Cortex of kidney (tissue), 1 donor: ENCODE measurements around the gene CPD.

Source experiments
- DNase-seq: peaks from one replicate; lab custom pipeline; 2025; lab: John Stamatoyannopoulos, UW

Gene CPD

DNA sequence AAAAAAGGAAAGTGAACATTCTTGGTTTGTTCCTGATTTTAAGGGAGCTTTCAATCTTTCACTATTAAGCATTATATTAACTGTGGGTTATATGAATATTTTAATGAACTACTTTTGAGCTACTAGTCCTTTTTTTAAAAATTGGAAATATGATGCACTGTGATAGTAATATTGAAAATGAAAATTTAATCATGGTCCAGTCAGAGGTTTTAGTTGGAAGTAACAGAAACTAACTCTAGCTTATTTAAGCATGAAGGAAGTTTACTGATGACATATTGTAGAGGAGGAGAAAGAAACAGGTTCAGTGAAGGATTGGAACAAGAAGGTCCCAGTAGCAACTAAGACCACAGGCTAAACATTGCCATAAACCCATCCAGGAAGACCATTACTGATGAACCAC lies 24.0 kb upstream of the CPD start:
- DNase-seq = no peak

DNA sequence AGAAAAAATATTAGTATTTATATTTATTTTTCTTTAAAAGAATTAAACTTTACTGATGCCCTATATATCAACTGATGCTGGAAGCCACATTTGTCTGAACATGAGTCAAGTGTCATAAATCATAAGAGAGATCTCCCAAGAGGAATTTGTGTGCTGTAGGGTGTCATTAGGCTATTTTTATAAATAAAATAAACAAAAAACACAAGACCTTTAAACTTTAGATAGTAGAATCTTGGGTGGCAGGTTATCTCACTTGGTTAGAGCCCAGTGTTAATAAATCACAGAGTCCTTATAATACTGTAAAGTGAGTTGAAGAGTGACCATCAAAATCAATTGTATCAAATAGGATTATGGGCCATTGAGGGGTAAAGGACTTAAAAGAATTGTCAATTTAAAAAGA lies 21.3 kb upstream of the CPD start:
- DNase-seq = no peak

DNA sequence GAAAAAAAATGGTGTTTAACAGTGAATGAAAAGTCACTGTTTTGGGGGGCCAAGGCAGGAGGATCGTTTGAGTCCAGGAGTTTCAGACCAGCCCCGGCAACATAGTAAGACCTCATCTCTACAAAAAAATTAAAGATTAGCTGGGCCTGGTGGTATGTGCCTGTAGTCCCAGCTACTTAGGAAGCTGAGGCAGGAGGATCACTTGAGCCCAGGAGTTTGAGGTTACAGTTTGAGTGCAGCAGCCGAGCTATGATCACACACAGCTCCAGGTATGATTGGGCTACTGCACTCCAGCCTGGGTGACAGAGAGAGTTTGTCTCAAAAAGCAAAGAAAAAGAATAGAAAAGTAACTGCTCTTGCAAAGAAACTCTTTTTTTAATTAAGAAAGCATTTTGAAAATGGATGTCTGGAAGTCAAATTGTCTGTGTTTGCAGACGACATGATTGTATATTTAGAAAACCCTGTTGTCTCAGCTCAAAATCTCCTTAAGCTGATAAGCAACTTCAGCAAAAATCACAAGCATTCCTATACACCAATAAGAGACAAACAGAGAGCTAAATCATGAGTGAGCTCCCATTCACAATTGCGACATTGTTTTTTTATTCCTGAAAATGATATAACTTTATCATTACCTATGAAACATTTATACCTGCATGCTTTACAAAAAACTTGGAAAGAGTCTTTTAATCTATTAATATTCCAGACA lies 20.5 kb upstream of the CPD start:
- no peak for DNase-seq

GRCh38 chr17:30360086-30360808 lies 18.5 kb upstream of the CPD start:
- DNase-seq = no peak

GRCh38 chr17:30361766-30362279 lies 16.9 kb upstream of the CPD start:
- no peak for DNase-seq

- no peak for DNase-seq
Measured at GRCh38 chr17:30363715-30364202, 15.0 kb upstream of the CPD start.

DNA sequence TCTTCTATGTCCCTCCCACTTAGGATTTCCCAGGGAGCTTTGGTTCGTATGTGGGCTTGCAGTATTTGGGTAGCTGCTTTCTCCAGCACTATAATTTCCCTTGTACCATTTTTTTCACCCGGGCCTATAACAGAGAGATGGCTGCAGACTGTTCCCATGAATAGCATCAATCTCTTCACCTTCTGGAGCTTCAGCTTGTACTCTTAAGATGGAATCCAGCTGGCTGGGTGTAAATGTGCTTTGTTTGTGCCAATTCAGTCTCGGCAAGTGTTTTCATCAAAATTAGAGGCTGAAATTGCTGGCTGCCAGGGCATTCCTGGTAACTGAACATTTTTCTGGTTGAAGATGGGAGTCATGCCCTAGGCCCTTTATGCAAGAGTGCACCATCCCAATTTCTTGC lies 12.2 kb upstream of the CPD start:
- DNase-seq = no peak

- no peak for DNase-seq
Measured at GRCh38 chr17:30368912-30369720, 9.6 kb upstream of the CPD start.

DNA sequence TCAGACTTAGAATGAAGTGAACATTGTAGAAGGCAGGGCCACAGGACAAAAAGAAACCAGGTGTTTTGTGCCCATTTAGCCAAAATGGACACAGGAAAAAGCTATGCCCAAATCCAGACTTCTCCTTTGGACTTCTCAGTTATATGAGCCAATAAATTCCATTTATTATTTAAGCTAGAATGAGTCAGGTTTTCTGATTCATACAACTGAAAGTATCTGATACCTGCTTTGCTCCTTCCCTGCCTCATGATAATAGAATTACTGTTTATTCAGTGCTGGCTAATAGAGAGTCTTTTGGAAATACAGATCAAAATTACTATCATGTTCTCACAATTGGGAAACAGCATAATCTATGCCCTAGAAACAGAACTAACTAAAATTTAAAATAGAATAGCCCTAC lies 8.7 kb upstream of the CPD start:
- no peak for DNase-seq

- DNase-seq = no peak
Measured at GRCh38 chr17:30372755-30373154, 6.0 kb upstream of the CPD start.

- no peak for DNase-seq
Measured at GRCh38 chr17:30375661-30376060, 3.1 kb upstream of the CPD start.

DNA sequence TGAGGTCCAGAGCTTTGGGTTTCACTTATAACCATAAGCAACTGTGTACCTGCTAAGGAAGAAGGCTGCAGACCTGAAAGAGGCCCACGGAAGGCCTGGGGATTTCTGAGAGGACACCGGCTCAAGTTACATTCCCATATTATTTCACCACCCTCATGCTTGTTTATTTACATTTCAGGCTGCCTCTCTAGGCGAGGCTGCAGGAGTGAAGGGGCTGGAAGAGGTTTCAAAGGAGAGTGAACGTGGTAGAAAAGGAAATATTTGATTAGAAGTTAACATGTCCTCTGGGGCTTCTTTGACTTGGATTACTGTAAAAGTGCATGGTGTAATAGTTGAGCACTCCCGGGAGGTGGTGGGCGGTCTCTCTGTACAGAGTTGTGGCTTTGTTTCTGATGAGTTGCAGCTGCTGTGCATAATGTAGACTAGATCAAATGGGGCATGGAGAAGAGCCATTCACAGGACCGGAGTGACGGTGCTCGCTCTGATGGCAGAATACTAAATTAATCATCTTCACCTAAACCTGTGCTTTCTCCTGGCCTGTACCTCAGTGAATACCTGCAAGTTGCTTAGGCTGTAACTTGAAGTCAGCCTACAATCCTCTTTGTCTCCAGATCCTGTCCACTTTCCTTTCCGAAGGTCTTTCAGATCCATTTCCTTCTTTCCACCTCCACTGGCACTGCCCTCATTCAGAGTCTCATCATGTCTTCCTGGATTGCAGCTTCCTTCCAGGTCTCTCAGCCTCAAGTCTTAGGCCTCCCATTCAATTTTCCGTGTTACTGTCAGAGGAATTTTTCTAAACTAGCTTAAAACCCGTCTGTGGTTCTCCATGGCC lies 1.9 kb upstream of the CPD start:
- DNase-seq = no peak

DNA sequence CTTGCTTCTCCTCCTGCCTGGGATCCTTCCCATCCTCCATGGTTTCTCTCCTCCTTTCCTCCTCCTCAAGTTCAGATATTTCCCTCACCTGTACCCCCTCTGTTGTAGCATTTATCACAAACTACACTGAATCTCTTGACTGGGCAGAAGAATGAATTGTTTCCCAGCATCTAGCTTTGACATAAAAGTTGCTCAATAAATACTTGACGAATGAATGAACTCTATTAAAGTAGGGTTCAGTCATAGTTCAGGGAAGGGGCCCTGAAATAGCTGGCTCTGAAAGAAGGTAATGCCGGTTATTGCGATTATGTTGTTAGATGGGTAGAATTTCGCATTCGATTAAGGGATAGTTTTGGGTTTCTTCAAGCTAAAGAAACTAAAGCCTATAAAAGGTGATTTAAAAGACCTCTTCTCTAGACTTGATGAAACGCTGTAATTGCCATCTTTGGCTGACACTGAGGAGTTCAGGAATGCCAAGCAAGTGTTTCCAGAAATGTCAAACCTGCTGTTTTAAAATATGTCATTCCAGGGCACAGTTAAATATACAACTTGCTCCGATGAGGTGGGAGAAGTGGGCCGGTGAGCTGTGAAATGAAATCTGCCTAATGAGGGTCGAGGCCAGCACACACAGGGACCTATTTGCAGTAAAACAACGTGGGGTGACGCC lies 1.0 kb upstream of the CPD start:
- no peak for DNase-seq

- no peak for DNase-seq
Measured at GRCh38 chr17:30378241-30378824, 394 bp upstream of the CPD start.

GRCh38 chr17:30379303-30379902 lies 676 bp downstream of the CPD start:
- DNase-seq = no peak

- no peak for DNase-seq
Measured at GRCh38 chr17:30379903-30380381, 1.2 kb downstream of the CPD start.

DNA sequence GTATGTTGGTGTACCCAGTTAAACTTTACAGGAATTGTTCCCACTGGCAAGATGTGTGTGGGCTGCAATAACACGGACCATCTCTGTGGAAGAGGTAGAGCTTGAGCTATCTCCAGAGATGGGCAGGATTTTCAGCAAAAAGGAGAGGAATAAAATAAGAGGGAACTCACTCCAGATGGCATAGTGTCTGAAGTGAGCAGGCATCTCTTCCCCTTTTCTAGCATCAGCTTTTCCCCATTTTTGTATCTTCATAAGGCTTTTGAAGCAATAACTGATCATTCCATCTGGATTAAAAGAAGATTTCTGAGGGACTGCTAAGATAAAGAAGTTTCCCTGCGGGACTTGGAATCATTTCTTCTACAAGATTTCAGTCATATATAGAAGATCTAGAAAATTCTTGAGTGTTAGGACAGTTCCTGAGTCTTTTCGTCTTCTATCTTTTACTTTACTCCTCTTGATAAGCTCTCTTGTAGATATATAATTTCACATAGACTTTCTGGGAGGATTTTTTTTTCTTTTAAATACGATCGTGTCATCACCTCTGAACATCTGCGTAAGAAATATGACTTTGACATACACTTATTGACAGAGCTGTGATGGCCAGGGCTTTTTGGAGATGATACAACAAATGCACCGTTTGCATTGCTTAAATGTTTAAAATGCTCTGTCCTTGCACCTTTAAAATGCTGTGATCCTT lies 2.1 kb downstream of the CPD start:
- DNase-seq = no peak

DNA sequence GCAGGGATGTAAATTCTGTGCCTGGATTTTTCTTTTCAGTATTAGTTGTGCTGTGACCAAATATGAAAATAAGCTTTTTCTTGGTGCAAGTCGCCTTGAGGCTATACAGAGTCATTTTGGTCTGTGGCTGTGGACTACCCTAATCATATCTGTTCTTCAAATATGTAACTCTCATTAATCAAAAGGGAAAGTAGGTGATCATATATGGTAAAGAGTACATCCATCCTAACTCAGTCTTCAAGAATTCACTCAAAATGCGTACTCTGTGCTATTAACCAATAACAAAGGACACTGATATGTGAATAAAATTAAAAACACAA lies 2.6 kb downstream of the CPD start:
- no peak for DNase-seq

DNA sequence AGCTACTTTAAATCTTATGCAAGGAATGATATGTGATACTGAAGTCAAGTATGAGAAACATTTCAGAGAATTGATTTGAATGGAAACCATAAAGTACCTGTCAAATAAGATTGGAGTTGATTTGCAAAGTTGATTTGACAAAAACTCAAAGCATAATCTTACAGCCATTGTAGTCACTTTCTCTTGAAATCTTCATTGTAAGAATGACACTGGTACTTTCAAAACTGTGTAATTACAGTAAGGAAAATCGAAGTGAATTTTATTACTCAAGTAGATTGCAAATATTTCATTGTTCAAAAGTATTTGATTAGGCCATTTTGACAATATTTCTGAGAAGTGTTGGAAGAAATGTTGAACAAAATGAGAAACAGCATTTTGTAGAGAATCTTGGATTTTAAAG lies 3.6 kb downstream of the CPD start:
- no peak for DNase-seq
